ENCODE data around the gene DUT.

DNA sequence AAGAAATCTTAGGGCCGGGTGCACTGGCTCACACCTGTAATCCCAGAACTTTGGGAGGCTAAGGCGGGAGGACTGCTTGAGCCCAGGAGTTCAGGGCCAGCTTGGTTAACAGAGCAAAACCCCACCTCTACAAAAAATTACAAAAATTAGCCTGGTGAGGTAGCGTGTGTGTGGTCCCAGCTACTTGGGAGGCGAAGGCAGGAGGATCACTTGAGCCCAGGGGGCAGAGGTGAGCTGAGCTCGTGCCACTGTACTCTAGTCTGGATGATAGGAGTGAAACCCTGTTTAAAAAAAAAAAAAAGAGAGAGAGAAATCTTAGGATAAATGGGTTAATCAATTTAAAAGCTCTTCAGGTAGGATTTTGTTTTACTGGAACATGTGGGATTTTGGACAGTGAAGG lies 31.2 kb upstream of the DUT start:
- TF ChIP-seq, protein P1, sequence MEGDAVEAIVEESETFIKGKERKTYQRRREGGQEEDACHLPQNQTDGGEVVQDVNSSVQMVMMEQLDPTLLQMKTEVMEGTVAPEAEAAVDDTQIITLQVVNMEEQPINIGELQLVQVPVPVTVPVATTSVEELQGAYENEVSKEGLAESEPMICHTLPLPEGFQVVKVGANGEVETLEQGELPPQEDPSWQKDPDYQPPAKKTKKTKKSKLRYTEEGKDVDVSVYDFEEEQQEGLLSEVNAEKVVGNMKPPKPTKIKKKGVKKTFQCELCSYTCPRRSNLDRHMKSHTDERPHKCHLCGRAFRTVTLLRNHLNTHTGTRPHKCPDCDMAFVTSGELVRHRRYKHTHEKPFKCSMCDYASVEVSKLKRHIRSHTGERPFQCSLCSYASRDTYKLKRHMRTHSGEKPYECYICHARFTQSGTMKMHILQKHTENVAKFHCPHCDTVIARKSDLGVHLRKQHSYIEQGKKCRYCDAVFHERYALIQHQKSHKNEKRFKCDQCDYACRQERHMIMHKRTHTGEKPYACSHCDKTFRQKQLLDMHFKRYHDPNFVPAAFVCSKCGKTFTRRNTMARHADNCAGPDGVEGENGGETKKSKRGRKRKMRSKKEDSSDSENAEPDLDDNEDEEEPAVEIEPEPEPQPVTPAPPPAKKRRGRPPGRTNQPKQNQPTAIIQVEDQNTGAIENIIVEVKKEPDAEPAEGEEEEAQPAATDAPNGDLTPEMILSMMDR (conservative IDR thresholded peaks at IDR 0.05; ENCODE audit: low read depth, low read length), result no peak
- no peak for TF ChIP-seq EZH2 (IDR thresholded peaks at IDR 0.05; ENCODE audit: low read length, unreplicated experiment)
- no peak for TF ChIP-seq EZH2phosphoT487 (IDR thresholded peaks at IDR 0.05; ENCODE audit: borderline replicate concordance, low read length)
